HepG2 (cell line): ENCODE measurements around the gene CKM. TPM values are rescaled to one million over a fixed set of nuclear protein-coding genes. Genes with fewer than 3 reads are reported as not detected.
A peak's percentile ranks its signal among the peaks of the same experiment; 100 is the strongest.

Source experiments
- ASH2L ChIP-seq: fragments of 300-600, 200-600 bp; sonication (generic); IDR thresholded peaks from 2 replicates; pipeline ENCODE4 v1.7.0; 2017; ENCODE audit warnings: low read depth, mild to moderate bottlenecking, moderate library complexity, mixed read lengths, low read length; ENCODE audit not compliant: insufficient read length
- GTF2F1 ChIP-seq: fragments of 150-350 bp; IDR thresholded peaks from 2 replicates; pipeline ENCODE4 v1.6.1; 2014; ENCODE audit warnings: low read length
- HNF1A ChIP-seq, 2 experiments: sonication (generic) in 1 of 2; formaldehyde crosslinking in 1 of 2; IDR thresholded peaks; 2 replicates each; pipeline versions ENCODE4 v1.4.0 to v1.6.1; 2016 to 2020; ENCODE audit warnings: borderline replicate concordance in 1 of 2, low read depth in 1 of 2, mild to moderate bottlenecking in 1 of 2, missing genetic modification reagents in 1 of 2
- IKZF1 ChIP-seq: fragments of 450-650 bp; IDR thresholded peaks from 2 replicates; pipeline ENCODE4 v1.7.1; 2016
- KAT8 ChIP-seq: IDR thresholded peaks from 2 replicates; pipeline ENCODE4 v1.6.1; 2016; ENCODE audit warnings: missing genetic modification reagents, missing compliant biosample characterization
- MYPOP ChIP-seq: sonication (generic); formaldehyde crosslinking; IDR thresholded peaks from 2 replicates; pipeline ENCODE4 v1.8.1; 2023; ENCODE audit warnings: mild to moderate bottlenecking, moderate library complexity, missing genetic modification reagents
- NFKB2 ChIP-seq: sonication (generic); formaldehyde crosslinking; IDR thresholded peaks from 2 replicates; pipeline ENCODE4 v1.4.0; 2020; ENCODE audit warnings: missing genetic modification reagents, borderline replicate concordance
- PRDM15 ChIP-seq: sonication (generic); formaldehyde crosslinking; IDR thresholded peaks from 2 replicates; pipeline ENCODE4 v1.4.0; 2020; ENCODE audit warnings: missing genetic modification reagents
- TEAD3 ChIP-seq: optimal IDR thresholded peaks from 2 replicates; pipeline ENCODE3; 2016; ENCODE audit warnings: borderline replicate concordance
- ZBTB10 ChIP-seq: sonication (generic); formaldehyde crosslinking; IDR thresholded peaks from 2 replicates; pipeline ENCODE4 v1.4.0; 2020; ENCODE audit warnings: missing genetic modification reagents, borderline replicate concordance
- ZBTB33 ChIP-seq: sonication (generic); formaldehyde crosslinking; IDR thresholded peaks from 2 replicates; pipeline ENCODE4 v1.4.0; 2020; ENCODE audit warnings: missing genetic modification reagents
- ZNF256 ChIP-seq: sonication (generic); formaldehyde crosslinking; conservative IDR thresholded peaks from 2 replicates; pipeline ENCODE4 v1.4.0; 2020; ENCODE audit warnings: missing genetic modification reagents
- ZNF326 ChIP-seq: sonication (generic); formaldehyde crosslinking; IDR thresholded peaks from 2 replicates; pipeline ENCODE4 v1.4.0; 2020; ENCODE audit warnings: missing genetic modification reagents, borderline replicate concordance
- ZSCAN30 ChIP-seq: sonication (generic); formaldehyde crosslinking; IDR thresholded peaks from 2 replicates; pipeline ENCODE4 v1.5.0; 2020; ENCODE audit warnings: mild to moderate bottlenecking, missing genetic modification reagents
- polyA plus RNA-seq, 8 experiments: library from polyadenylated mRNA; depleted of rRNA in 3 of 8; stranded (reverse) in 7 of 8; unstranded in 1 of 8; fragments of >200 nt; fragmentation: Illumina TruSeq in 4 of 8; extraction: Trizol in 4 of 8; gene quantifications; 2 replicates each; pipeline versions ENCODE4 v1.2.1 to v1.2.3, GENCODE V29; 2011 to 2016; ENCODE audit warnings: low read depth in 4 of 8, missing spikeins in 1 of 8, mixed read lengths in 1 of 8; ENCODE audit not compliant: insufficient read depth in 1 of 8
- total RNA-seq, 5 experiments: library from RNA; depleted of rRNA; stranded (reverse); fragments of >200 nt; fragmentation: Illumina TruSeq; extraction: Trizol; gene quantifications; 2 replicates each; pipeline ENCODE4 v1.2.3, GENCODE V29; 2016; ENCODE audit warnings: low read depth in 1 of 5

CKM gene
- total and polyA plus RNA-seq, 2 of the 13 experiments (the other 11 are each of a cell fraction or from before 2014, with no cell fraction given): 0.54 to 0.80 TPM

- TF ChIP-seq GTF2F1 (no peak), PRDM15 (0 out of 2 replicates have a peak, but pooled peaks have one; percentile 37), HNF1A (IDR thresholded peaks at IDR 0.05; ENCODE audit: low read depth) (no peak), HNF1A (CRISPR knock-in tag; IDR thresholded peaks at IDR 0.05; ENCODE audit: borderline replicate concordance) (no peak), ZSCAN30 (CRISPR knock-in tag) (no peak), ZNF326 (CRISPR knock-in tag) (no peak), NFKB2 (CRISPR knock-in tag) (0 out of 2 replicates have a peak, but pooled peaks have one; percentile 8), MYPOP (CRISPR knock-in tag) (no peak), ASH2L (peak; percentile 59), KAT8 (CRISPR knock-in tag) (peak; percentile 41; the same call in 1 of the 2 replicates), ZBTB10 (CRISPR knock-in tag) (no peak), TEAD3 (CRISPR knock-in tag) (no peak), IKZF1 (no peak), ZBTB33 (CRISPR knock-in tag) (no peak), ZNF256 (CRISPR knock-in tag) (no peak)
These were observed 47.9 kb upstream of the CKM start, which contains the start of gene ERCC2 (continued) for GRCh38 chr19:45370410-45371204.
